Right lung (tissue), 5 donors: ENCODE data around the gene SEC16B. TPM values are rescaled to one million over a fixed set of nuclear protein-coding genes. Genes with fewer than 3 reads are reported as not detected.

ENCODE experiments used
- DNase-seq, 2 donors: peaks; one replicate each; pipeline ENCODE4 v3.0.0-alpha.2; 2013
- polyA plus RNA-seq, 5 donors: library from polyadenylated mRNA; unstranded; fragments of 120-200 nt; gene quantifications; one replicate each; pipeline versions ENCODE4 v1.2.1 to v1.2.3, GENCODE V29; 2013; ENCODE audit warnings: inconsistent platforms in 1 of 5, low replicate concordance in 1 of 5; ENCODE audit not compliant: insufficient read length in 5 of 5, insufficient read depth in 1 of 5

The SEC16B gene
- polyA plus RNA-seq, 5 donors, result 2.6 to 4.3 (median 4.0) TPM

DNA sequence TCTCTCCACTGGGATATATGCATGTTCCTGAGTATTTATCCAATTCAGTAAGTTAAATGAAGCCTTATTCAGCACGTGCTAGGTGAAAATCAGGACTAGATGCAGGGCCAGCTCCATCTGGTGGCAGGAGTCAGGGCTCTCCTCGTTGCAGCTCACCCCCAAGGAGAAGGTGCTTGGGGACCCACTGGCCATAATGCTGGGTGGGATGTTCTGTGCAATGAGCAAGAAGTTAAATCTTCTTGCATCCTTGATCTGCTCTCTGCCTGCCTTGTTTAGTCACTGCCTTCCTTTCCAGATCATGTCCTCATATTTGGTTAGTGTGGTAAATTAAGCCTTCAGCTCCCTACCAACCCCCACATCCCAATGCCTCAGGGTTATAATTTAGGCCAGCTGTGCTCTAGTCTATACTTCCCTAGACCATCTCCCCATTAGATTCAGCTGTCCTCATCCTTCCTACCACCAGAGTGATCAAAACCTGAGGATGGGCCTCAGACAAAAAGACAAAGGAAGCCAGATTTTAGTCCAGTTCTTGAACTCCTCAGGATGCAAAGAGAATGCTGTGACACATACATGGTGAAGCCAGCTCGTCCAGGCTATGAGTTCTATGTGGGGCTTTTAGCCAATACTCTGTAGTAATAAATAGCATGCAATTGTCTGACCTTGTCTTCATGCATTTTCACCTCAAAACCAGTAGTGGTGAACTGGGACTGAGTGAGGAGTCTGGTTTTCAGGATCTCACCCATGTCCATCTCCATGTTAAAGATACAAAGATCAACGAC lies 55.9 kb downstream of the SEC16B start:
- no peak for DNase-seq

DNA sequence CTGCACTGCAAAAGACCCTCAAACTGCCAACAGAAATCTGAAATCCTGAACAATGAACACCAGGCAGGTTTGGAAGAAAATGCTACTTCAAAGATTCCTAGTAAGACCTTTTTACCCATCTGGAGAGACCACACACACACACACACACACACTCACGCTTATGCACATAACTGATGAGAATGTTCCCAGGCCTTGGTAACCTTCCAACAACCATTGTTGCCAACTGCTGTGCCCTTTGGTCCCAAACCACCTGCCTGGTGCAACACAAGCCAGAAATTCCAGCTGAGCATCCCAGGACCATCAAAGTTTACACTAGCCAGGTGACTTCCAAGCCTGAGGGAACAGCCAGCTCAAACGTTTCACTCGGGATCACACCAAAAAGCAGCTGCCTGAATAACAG lies 56.9 kb downstream of the SEC16B start:
- no peak for DNase-seq

DNA sequence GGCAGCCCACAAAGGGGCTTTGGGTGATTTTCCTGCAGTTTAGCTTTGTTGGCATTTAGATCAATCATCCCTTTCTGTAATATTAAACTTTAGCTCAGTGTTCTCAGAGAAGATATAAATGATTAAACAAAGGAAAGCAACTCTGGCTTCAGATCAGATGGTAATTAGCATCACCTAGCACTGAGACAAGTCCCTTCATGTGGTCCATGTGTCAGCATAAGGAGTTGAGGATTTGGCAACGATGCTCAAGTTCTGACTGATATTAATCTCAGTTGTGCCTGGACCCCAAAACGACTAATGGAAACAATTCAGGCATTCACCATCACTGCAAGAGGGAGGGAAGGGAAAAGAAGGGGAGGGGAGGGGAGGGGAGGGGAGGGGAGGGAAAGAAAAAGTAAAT lies 60.4 kb downstream of the SEC16B start:
- no peak for DNase-seq

DNA sequence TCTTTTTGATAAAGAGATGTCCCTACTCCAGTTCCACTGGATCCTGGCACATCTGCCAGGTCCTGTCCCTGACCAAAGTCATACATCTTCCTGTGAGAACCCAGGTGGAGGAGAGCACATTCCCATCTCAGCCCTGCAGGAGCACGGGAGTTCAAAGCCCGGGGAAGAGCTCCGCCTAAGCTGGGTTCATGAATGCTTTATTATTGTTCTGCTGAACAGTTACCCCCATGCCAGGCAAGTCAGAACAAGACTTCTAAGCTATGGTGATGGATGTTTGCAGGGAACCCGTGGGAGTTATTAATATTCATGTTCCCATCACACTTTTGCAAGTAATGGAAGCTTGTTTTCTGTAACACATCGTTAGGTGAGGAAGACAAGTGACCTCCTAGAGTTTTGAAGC lies 62.9 kb downstream of the SEC16B start:
- DNase-seq, result no peak

- DNase-seq, result no peak
Measured at GRCh38 chr1:177905686-177906085, 64.2 kb downstream of the SEC16B start.

DNA sequence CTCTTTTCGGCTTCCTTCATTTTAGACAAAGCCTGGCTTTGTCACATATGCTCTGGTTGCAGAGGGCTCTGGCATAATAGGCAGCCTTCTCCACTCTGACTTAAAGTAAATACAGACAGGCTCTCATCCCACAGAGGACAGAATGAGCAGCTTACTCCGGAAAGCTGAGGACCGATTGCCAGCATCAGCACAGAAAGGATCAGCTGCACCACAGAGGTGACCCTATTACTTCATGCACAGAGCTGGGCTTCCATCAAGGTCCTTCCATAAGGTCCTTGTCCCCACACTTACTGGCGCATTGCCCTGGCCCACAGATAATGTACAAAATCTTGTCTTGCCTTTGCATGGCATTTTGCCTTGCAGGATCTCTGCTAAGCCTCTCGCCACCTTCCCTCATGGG lies 67.6 kb downstream of the SEC16B start:
- DNase-seq, result no peak

DNA sequence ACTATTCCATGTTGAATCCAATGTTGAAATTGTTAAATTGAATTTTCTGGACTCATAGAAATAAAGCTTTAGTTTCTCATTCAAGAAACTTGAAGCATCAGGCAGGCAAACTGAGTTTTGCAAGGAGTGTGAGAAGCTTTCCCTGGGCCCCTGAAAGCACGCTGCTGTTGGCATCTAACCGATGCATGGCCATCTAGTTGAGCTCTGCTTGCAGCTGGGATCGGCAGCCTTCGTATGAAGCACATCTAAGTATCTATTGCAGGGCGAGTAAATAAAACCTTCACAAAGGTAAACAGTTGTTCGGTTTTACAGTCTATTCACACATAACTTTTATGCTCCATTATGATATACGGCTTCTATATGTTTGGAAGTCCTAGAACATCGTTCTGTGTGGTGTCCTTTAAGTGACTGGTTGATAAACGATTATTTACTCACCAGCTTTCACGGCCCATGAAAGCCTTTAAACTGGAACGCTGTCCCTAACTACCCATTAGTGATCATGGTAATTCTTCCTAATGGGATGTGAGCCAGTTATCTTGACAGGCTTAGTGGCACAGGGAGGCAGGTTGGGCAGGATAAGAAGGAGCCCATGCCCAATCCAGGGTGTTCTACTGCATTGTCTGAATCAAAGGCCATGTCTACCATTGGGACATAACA lies 71.7 kb downstream of the SEC16B start:
- no peak for DNase-seq

- no peak for DNase-seq
Measured at GRCh38 chr1:177897281-177897997, 72.4 kb downstream of the SEC16B start.

Other genes with a start within 250 kb of the SEC16B start
- gene RASAL2, start 124.0 kb upstream of the SEC16B start, polyA plus RNA-seq, result 10 to 100 TPM; 17.2 to 34.3 (median 32.0) TPM